Neuronal stem cell (in vitro differentiated cells): ENCODE measurements around the gene LRRC27.
A peak's percentile ranks its signal among the peaks of the same experiment; 100 is the strongest.

Source experiments
- DNase-seq: peaks from one replicate; pipeline ENCODE4 v3.0.0-alpha.2; 2013; ENCODE audit warnings: low spot score
- H2AFZ ChIP-seq: one replicate; pipeline ENCODE4 v1.6.1; 2013; ENCODE audit warnings: mild to moderate bottlenecking, low read length, inconsistent platforms
- H2AK5ac ChIP-seq: 2 replicates; pipeline ENCODE4 v1.6.1; 2013; ENCODE audit warnings: low read depth, mild to moderate bottlenecking, inconsistent platforms, low read length, moderate library complexity, mixed read lengths
- H2BK120ac ChIP-seq: 2 replicates; pipeline ENCODE4 v1.6.1; 2013; ENCODE audit warnings: low read depth, mild to moderate bottlenecking, inconsistent platforms, low read length, moderate library complexity, mixed read lengths
- H2BK12ac ChIP-seq: one replicate; pipeline ENCODE4 v1.6.1; 2013; ENCODE audit warnings: low read length, inconsistent platforms
- H2BK15ac ChIP-seq: 2 replicates; pipeline ENCODE4 v1.6.1; 2013; ENCODE audit warnings: mild to moderate bottlenecking, low read length, inconsistent platforms, mixed read lengths
- H2BK5ac ChIP-seq: one replicate; pipeline ENCODE4 v1.6.1; 2013; ENCODE audit warnings: inconsistent platforms, mild to moderate bottlenecking, low read length, moderate library complexity
- H3K14ac ChIP-seq: one replicate; pipeline ENCODE4 v1.6.1; 2013; ENCODE audit warnings: low read length, inconsistent platforms
- H3K18ac ChIP-seq: 2 replicates; pipeline ENCODE4 v1.6.1; 2013; ENCODE audit warnings: low read length, inconsistent platforms
- H3K23ac ChIP-seq: 2 replicates; pipeline ENCODE4 v1.6.1; 2013; ENCODE audit warnings: low read depth, mild to moderate bottlenecking, mixed read lengths, low read length, inconsistent platforms; ENCODE audit not compliant: poor library complexity
- H3K27ac ChIP-seq: replicated peaks from 3 replicates; pipeline ENCODE4 v1.5.1; 2013; ENCODE audit warnings: low read length, inconsistent platforms
- H3K27me3 ChIP-seq, 3 experiments: 2 replicates each; pipeline ENCODE4 v1.6.1; 2013; ENCODE audit warnings: low read length in 3 of 3, mild to moderate bottlenecking in 2 of 3, inconsistent platforms in 1 of 3, low read depth in 1 of 3, mixed read lengths in 1 of 3, moderate library complexity in 1 of 3; ENCODE audit not compliant: control insufficient read depth in 3 of 3, insufficient read depth in 3 of 3
- H3K36me3 ChIP-seq, 2 donors: replicated peaks in 1 of 2; 2 replicates each; pipeline ENCODE4 v1.6.1; 2013; ENCODE audit warnings: low read length in 2 of 2; ENCODE audit not compliant: control insufficient read depth in 2 of 2, insufficient read depth in 2 of 2
- H3K4ac ChIP-seq: 2 replicates; pipeline ENCODE4 v1.6.1; 2013; ENCODE audit warnings: inconsistent platforms, mild to moderate bottlenecking, low read length, moderate library complexity
- H3K4me1 ChIP-seq, 2 donors: 1 replicate in 1 of 2; 2 replicates in 1 of 2; pipeline ENCODE4 v1.6.1; 2013; ENCODE audit warnings: low read length in 2 of 2, low read depth in 1 of 2; ENCODE audit not compliant: control insufficient read depth in 2 of 2, insufficient read depth in 1 of 2
- H3K4me2 ChIP-seq: one replicate; pipeline ENCODE4 v1.6.1; 2013; ENCODE audit warnings: mild to moderate bottlenecking, low read length, inconsistent platforms; ENCODE audit not compliant: insufficient read depth, poor library complexity, severe bottlenecking
- H3K4me3 ChIP-seq, 2 donors: 2 replicates each; pipeline ENCODE4 v1.5.1; 2013; ENCODE audit warnings: low read length in 2 of 2, mild to moderate bottlenecking in 2 of 2, inconsistent platforms in 1 of 2, moderate library complexity in 1 of 2
- H3K79me1 ChIP-seq: one replicate; pipeline ENCODE4 v1.6.1; 2013; ENCODE audit warnings: low read depth, mild to moderate bottlenecking, inconsistent platforms, low read length, moderate library complexity
- H3K9ac ChIP-seq: one replicate; pipeline ENCODE4 v1.6.1; 2013; ENCODE audit warnings: mild to moderate bottlenecking, low read depth, low read length, inconsistent platforms; ENCODE audit not compliant: poor library complexity
- H3K9me3 ChIP-seq, 2 donors: replicated peaks in 1 of 2; 2 replicates each; pipeline versions ENCODE3 to v1.6.1; 2013; ENCODE audit warnings: low read length in 2 of 2, mild to moderate bottlenecking in 2 of 2, inconsistent platforms in 1 of 2, low read depth in 1 of 2, mixed read lengths in 1 of 2, moderate library complexity in 1 of 2; ENCODE audit not compliant: control insufficient read depth in 2 of 2, insufficient read depth in 1 of 2
- H4K8ac ChIP-seq: one replicate; pipeline ENCODE4 v1.6.1; 2013; ENCODE audit warnings: low read depth, mild to moderate bottlenecking, inconsistent platforms, low read length, moderate library complexity
- H4K91ac ChIP-seq: one replicate; pipeline ENCODE4 v1.6.1; 2013; ENCODE audit warnings: low read length, low read depth, mild to moderate bottlenecking, inconsistent platforms; ENCODE audit not compliant: poor library complexity
- WGBS, 2 donors: extraction: QIAGEN DNeasy Blood & Tissue Kit; methylation state at CpG; one replicate each; pipeline ENCODE4 v1.1.7; 2013; ENCODE audit warnings: missing lambda C conversion rate in 2 of 2, mixed read lengths in 1 of 2; ENCODE audit not compliant: insufficient read length in 2 of 2, insufficient replicate concordance in 1 of 2; ENCODE audit errors: extremely low coverage in 2 of 2; 5-methylcytosine and 5-hydroxymethylcytosine counted together

The LRRC27 gene

GRCh38 chr10:132416566-132417256, 84.7 kb downstream of the LRRC27 start:
- H4K91ac ChIP-seq: peak overlapping the region; percentile 53
- H3K36me3 ChIP-seq: peaks cover 2 to 4% of the 10 kb centered on the region in 2 donors
- no peak overlapping the region for H4K8ac ChIP-seq
- DNase-seq: no peak
- no peak overlapping the region for H2BK15ac ChIP-seq
- no peak overlapping the region for H3K27ac ChIP-seq
- peak overlapping the region; percentile 26 for H3K4ac ChIP-seq
- H2BK12ac ChIP-seq: no peak overlapping the region
- peaks cover 11 to 37% of the 10 kb centered on the region in 2 donors for H3K4me1 ChIP-seq
- H2AK5ac ChIP-seq: peak overlapping the region; percentile 90
- no peak overlapping the region for H2BK5ac ChIP-seq
- peak overlapping the region; percentile 78 for H3K18ac ChIP-seq
- H3K9me3 ChIP-seq: peaks cover 0 to 4% of the 10 kb centered on the region in 2 donors
- peak overlapping the region; percentile 81 for H3K9ac ChIP-seq
- no peak overlapping the region for H3K14ac ChIP-seq
- peaks cover 0 to 2% (median 0%) of the 10 kb centered on the region in 3 experiments for H3K27me3 ChIP-seq
- no peak overlapping the region for H3K4me3 ChIP-seq
- H2AFZ ChIP-seq: no peak overlapping the region
- H3K23ac ChIP-seq: peak overlapping the region; percentile 80
- peaks cover 2% of the 10 kb centered on the region for H3K79me1 ChIP-seq
- H2BK120ac ChIP-seq: peak overlapping the region; percentile 28
- no peak overlapping the region for H3K4me2 ChIP-seq
- no CpG with 5 or more reads among the region's 32 CpGs for WGBS, 2 donors

- peaks cover 2 to 4% of the 10 kb centered on the region in 2 donors for H3K36me3 ChIP-seq
- peak overlapping the region; percentile 78 for H3K18ac ChIP-seq
- no CpG with 5 or more reads among the region's 26 CpGs for WGBS, 2 donors
- H2BK12ac ChIP-seq: no peak overlapping the region
- peak overlapping the region; percentile 80 for H3K23ac ChIP-seq
- H3K14ac ChIP-seq: peak overlapping the region; percentile 56
- H3K4me1 ChIP-seq: peaks cover 13 to 42% of the 10 kb centered on the region in 2 donors
- peaks cover 0 to 4% of the 10 kb centered on the region in 2 donors for H3K9me3 ChIP-seq
- no peak overlapping the region for H3K4me3 ChIP-seq
- H4K8ac ChIP-seq: no peak overlapping the region
- H2BK5ac ChIP-seq: no peak overlapping the region
- no peak overlapping the region for H3K27ac ChIP-seq
- H2BK15ac ChIP-seq: no peak overlapping the region
- peak overlapping the region; percentile 26 for H3K4ac ChIP-seq
- H3K27me3 ChIP-seq: peaks cover 0 to 2% (median 0%) of the 10 kb centered on the region in 3 experiments
- H2AFZ ChIP-seq: no peak overlapping the region
- peak overlapping the region; percentile 53 for H4K91ac ChIP-seq
- H3K79me1 ChIP-seq: peaks cover 2% of the 10 kb centered on the region
- peak overlapping the region; percentile 28 for H2BK120ac ChIP-seq
- peak overlapping the region; percentile 53 for H2AK5ac ChIP-seq
- H3K9ac ChIP-seq: peak overlapping the region; percentile 81
- no peak overlapping the region for H3K4me2 ChIP-seq
- no peak for DNase-seq
Measured at GRCh38 chr10:132417257-132417910, 85.4 kb downstream of the LRRC27 start.

- Histone ChIP-seq H3K4me1 (peaks cover 13 to 40% of the 10 kb centered on the region in 2 donors), H3K27ac (no peak overlapping the region), H2BK120ac (no peak overlapping the region), H4K91ac (no peak overlapping the region), H3K4ac (no peak overlapping the region), H3K9ac (no peak overlapping the region), H3K79me1 (peaks cover 2% of the 10 kb centered on the region), H2BK5ac (peak overlapping the region; percentile 82), H2BK15ac (peak overlapping the region; percentile 33), H2AFZ (no peak overlapping the region), H3K9me3 (peaks cover 0 to 3% of the 10 kb centered on the region in 2 donors), H3K18ac (peak overlapping the region; percentile 70), H3K14ac (no peak overlapping the region), H2BK12ac (no peak overlapping the region), H3K23ac (no peak overlapping the region), H3K36me3 (peaks cover 2 to 4% of the 10 kb centered on the region in 2 donors), H2AK5ac (peak overlapping the region; percentile 86), H3K4me2 (no peak overlapping the region), H3K27me3 (peaks cover 0 to 2% (median 0%) of the 10 kb centered on the region in 3 experiments), H3K4me3 (no peak overlapping the region), H4K8ac (no peak overlapping the region)
- DNase-seq: no peak
- WGBS, 2 donors: no CpG with 5 or more reads among the region's 20 CpGs
Measured at GRCh38 chr10:132417957-132418441, 86.0 kb downstream of the LRRC27 start.
